Measurements from ENCODE around the gene KMO. TPM values are rescaled to one million over a fixed set of nuclear protein-coding genes. Genes with fewer than 3 reads are reported as not detected.

KMO gene
- total RNA-seq, result under 0.01 TPM in 1 of 2 replicates, not detected in the other

GRCh38 chr1:241532162-241532531 lies at the start of gene KMO:
Gene KMO, plus strand, starts transcription at chr1:241532378. Its CDS starts 67 bp downstream, at chr1:241532445.

GRCh38 chr1:241519308-241520079 lies 12.7 kb upstream of the KMO start, which contains the start of gene FH:
Gene FH, minus strand, starts transcription at chr1:241519755. Its CDS starts 33 bp downstream, at chr1:241519722.

GRCh38 chr1:241640149-241640866 lies 108.1 kb downstream of the KMO start, which contains the start of the genes CHML and OPN3:
Gene CHML, minus strand, starts transcription at chr1:241640369. Its CDS starts 4,603 bp downstream, at chr1:241635766.
Gene OPN3, minus strand, starts transcription at chr1:241640369. Its CDS starts 115 bp downstream, at chr1:241640254.

Other genes starting within 250 kb of the KMO start
- gene RGS7, start 175.2 kb upstream of the KMO start, total RNA-seq, result under 0.01 TPM in 2 replicates
- 73.8 and 76.7 TPM in 2 replicates for gene FH, start 12.6 kb upstream of the KMO start, total RNA-seq
- 4.9 and 6.4 TPM in 2 replicates for gene CHML, start 108.0 kb downstream of the KMO start, total RNA-seq
- 15.5 and 17.0 TPM in 2 replicates for gene OPN3, start 108.0 kb downstream of the KMO start, total RNA-seq
- gene WDR64, start 119.9 kb downstream of the KMO start, total RNA-seq, result not detected in 2 replicates